WTC11 (cell line): Measurements from ENCODE around the gene KIF6. TPM values are rescaled to one million over a fixed set of nuclear protein-coding genes. Genes with fewer than 3 reads are reported as not detected.

Source experiments
- ATAC-seq: fragments of 200-7000 bp; cut with Tn5 transposase; 2 replicates; pipeline ENCODE4 v1.10.0; 2021; ENCODE audit warnings: mild to moderate bottlenecking, moderate library complexity
- CTCF ChIA-PET: fragments of 300-600 bp; sonication (Branson Sonifier 250); formaldehyde crosslinking; loops from one replicate; lab custom pipeline; 2021; ENCODE audit warnings: antibody characterized with exemption; lab: Charles Lee
- POLR2A ChIA-PET: fragments of 350-600 bp; sonication (Branson Sonifier 250); formaldehyde crosslinking; loops from one replicate; lab custom pipeline; 2021; ENCODE audit warnings: antibody characterized with exemption; lab: Charles Lee
- DNase-seq: peaks from one replicate; pipeline ENCODE4 v3.0.0; 2021; ENCODE audit warnings: low spot score
- H3K27ac Mint-ChIP-seq: 2 replicates; pipeline ENCODE4 v1.8.0; 2021; ENCODE audit warnings: mixed read lengths
- H3K27me3 Mint-ChIP-seq: 2 replicates; pipeline ENCODE4 v1.8.0; 2021; ENCODE audit warnings: low read depth, mild to moderate bottlenecking, moderate library complexity, mixed read lengths
- H3K36me3 Mint-ChIP-seq: 2 replicates; pipeline ENCODE4 v1.8.0; 2021; ENCODE audit warnings: mixed read lengths
- H3K4me1 Mint-ChIP-seq: 2 replicates; pipeline ENCODE4 v1.8.0; 2022; ENCODE audit warnings: mixed read lengths
- H3K4me3 Mint-ChIP-seq: 2 replicates; pipeline ENCODE4 v1.8.0; 2021; ENCODE audit warnings: mild to moderate bottlenecking, moderate library complexity, mixed read lengths
- H3K9me3 Mint-ChIP-seq: 2 replicates; pipeline ENCODE4 v1.8.0; 2021; ENCODE audit warnings: mixed read lengths
- ATF1 ChIP-seq: sonication (generic); formaldehyde crosslinking; IDR thresholded peaks from 2 replicates; pipeline ENCODE4 v1.8.1; 2023; ENCODE audit warnings: mild to moderate bottlenecking, moderate library complexity, missing genetic modification reagents
- ERG ChIP-seq: fragments of 250-450 bp; sonication (Bioruptor Pico); IDR thresholded peaks from 2 replicates; pipeline ENCODE4 v1.8.0; 2021; ENCODE audit warnings: mild to moderate bottlenecking
- FOXJ3 ChIP-seq: sonication (generic); formaldehyde crosslinking; IDR thresholded peaks from 2 replicates; pipeline ENCODE4 v1.9.0; 2021; ENCODE audit warnings: missing genetic modification reagents, mild to moderate bottlenecking, borderline replicate concordance
- GTF2I ChIP-seq: fragments of 250-450 bp; sonication (Bioruptor Pico); conservative IDR thresholded peaks from 2 replicates; pipeline ENCODE4 v1.4.0; 2021; ENCODE audit warnings: mild to moderate bottlenecking
- IRF2 ChIP-seq: sonication (generic); formaldehyde crosslinking; IDR thresholded peaks from 2 replicates; pipeline ENCODE4 v1.8.0; 2022; ENCODE audit warnings: low read depth, missing genetic modification reagents, borderline replicate concordance
- NFATC4 ChIP-seq: fragments of 250-450 bp; sonication (Bioruptor Pico); IDR thresholded peaks from 2 replicates; pipeline ENCODE4 v1.9.0; 2021; ENCODE audit warnings: mild to moderate bottlenecking
- NFYB ChIP-seq: sonication (generic); formaldehyde crosslinking; conservative IDR thresholded peaks from 2 replicates; pipeline ENCODE4 v1.8.0; 2022; ENCODE audit warnings: low read depth, missing genetic modification reagents
- PRRX2 ChIP-seq: fragments of 250-450 bp; sonication (Bioruptor Pico); IDR thresholded peaks from 2 replicates; pipeline ENCODE4 v1.8.0; 2021; ENCODE audit warnings: mild to moderate bottlenecking
- RORB ChIP-seq: fragments of 250-450 bp; sonication (Bioruptor Pico); IDR thresholded peaks from 2 replicates; pipeline ENCODE4 v1.9.0; 2021; ENCODE audit warnings: mild to moderate bottlenecking
- SOX15 ChIP-seq: fragments of 250-450 bp; sonication (Bioruptor Pico); IDR thresholded peaks from 2 replicates; pipeline ENCODE4 v1.9.0; 2021; ENCODE audit warnings: mild to moderate bottlenecking
- ZBTB43 ChIP-seq: sonication (generic); formaldehyde crosslinking; IDR thresholded peaks from 2 replicates; pipeline ENCODE4 v1.8.1; 2023; ENCODE audit warnings: mild to moderate bottlenecking, missing genetic modification reagents
- ZNF232 ChIP-seq: sonication (generic); formaldehyde crosslinking; IDR thresholded peaks from 2 replicates; pipeline ENCODE4 v1.8.0; 2022; ENCODE audit warnings: mild to moderate bottlenecking, missing genetic modification reagents
- ZNF425 ChIP-seq: fragments of 250-450 bp; sonication (Bioruptor Pico); conservative IDR thresholded peaks from 2 replicates; pipeline ENCODE4 v1.9.0; 2021; ENCODE audit warnings: mild to moderate bottlenecking
- total RNA-seq: library from RNA; stranded (reverse); gene quantifications from 3 replicates; pipeline ENCODE4 v1.2.3, GENCODE V29; 2021
- TF ChIP-seq, protein P1 (sequence below): sonication (generic); formaldehyde crosslinking; IDR thresholded peaks from 2 replicates; pipeline ENCODE4 v1.8.0; 2022; ENCODE audit warnings: missing genetic modification reagents
- TF ChIP-seq, protein P2 (sequence below): sonication (generic); formaldehyde crosslinking; IDR thresholded peaks from 2 replicates; pipeline ENCODE4 v1.8.1; 2022; ENCODE audit warnings: low read depth, mild to moderate bottlenecking, moderate library complexity, missing genetic modification reagents, borderline replicate concordance
- TF ChIP-seq, protein P3 (sequence below): sonication (generic); formaldehyde crosslinking; IDR thresholded peaks from 2 replicates; pipeline ENCODE4 v1.8.0; 2022; ENCODE audit warnings: mild to moderate bottlenecking, missing genetic modification reagents
- TF ChIP-seq, protein P4 (sequence below): sonication (generic); formaldehyde crosslinking; IDR thresholded peaks from 2 replicates; pipeline ENCODE4 v1.8.0; 2023; ENCODE audit warnings: missing genetic modification reagents
- TF ChIP-seq, protein P5 (sequence below): fragments of 250-450 bp; sonication (Bioruptor Pico); IDR thresholded peaks from 2 replicates; pipeline ENCODE4 v1.9.0; 2021; ENCODE audit warnings: mild to moderate bottlenecking, borderline replicate concordance
- TF ChIP-seq, protein P6 (sequence below): sonication (generic); formaldehyde crosslinking; IDR thresholded peaks from 2 replicates; pipeline ENCODE4 v1.8.1; 2022; ENCODE audit warnings: mild to moderate bottlenecking, missing genetic modification reagents, moderate library complexity, borderline replicate concordance

KIF6 gene
- total RNA-seq, 1 experiment from 2014 or later = 0.57 TPM

DNA sequence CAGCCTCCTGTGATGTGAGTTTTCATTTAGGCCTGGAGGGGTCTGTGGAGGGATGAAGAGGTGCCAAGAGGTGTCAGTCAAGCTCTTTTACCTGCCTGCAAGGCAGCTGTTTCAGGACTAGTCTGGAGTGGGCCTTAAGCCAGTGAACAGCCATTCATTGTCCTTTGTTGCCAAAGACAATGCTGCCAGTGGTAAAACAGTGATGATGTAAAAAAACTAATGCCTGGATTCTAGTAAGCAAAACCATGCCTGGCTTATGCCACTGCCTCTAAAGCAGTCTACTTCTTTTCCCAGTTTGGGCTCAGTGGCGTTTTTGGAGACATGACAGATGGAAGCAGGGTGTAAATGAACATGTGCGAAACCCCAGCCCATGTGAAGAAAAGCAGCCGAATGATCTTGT lies 309.2 kb downstream of the KIF6 start:
- ChIA-PET POLR2A (no interaction called here), CTCF (interaction anchor here (0.9 kb wide), 1 partner anchor 15 kb away, joined by 3 read pairs; no protein-coding TSS in a partner anchor)
- H3K9me3 Mint-ChIP-seq = no peaks in the 10 kb centered on the region

More for the DNA sequence above, 309.2 kb downstream of the KIF6 start:
- TF ChIP-seq ATF1 (CRISPR knock-in tag) = no peak
- TF ChIP-seq NFATC4 = no peak
- TF ChIP-seq RORB (CRISPR knock-in tag) = no peak
- TF ChIP-seq, protein P1, sequence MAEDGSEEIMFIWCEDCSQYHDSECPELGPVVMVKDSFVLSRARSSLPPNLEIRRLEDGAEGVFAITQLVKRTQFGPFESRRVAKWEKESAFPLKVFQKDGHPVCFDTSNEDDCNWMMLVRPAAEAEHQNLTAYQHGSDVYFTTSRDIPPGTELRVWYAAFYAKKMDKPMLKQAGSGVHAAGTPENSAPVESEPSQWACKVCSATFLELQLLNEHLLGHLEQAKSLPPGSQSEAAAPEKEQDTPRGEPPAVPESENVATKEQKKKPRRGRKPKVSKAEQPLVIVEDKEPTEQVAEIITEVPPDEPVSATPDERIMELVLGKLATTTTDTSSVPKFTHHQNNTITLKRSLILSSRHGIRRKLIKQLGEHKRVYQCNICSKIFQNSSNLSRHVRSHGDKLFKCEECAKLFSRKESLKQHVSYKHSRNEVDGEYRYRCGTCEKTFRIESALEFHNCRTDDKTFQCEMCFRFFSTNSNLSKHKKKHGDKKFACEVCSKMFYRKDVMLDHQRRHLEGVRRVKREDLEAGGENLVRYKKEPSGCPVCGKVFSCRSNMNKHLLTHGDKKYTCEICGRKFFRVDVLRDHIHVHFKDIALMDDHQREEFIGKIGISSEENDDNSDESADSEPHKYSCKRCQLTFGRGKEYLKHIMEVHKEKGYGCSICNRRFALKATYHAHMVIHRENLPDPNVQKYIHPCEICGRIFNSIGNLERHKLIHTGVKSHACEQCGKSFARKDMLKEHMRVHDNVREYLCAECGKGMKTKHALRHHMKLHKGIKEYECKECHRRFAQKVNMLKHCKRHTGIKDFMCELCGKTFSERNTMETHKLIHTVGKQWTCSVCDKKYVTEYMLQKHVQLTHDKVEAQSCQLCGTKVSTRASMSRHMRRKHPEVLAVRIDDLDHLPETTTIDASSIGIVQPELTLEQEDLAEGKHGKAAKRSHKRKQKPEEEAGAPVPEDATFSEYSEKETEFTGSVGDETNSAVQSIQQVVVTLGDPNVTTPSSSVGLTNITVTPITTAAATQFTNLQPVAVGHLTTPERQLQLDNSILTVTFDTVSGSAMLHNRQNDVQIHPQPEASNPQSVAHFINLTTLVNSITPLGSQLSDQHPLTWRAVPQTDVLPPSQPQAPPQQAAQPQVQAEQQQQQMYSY = no peak
- no peak for TF ChIP-seq FOXJ3 (CRISPR knock-in tag)
- TF ChIP-seq, protein P2, sequence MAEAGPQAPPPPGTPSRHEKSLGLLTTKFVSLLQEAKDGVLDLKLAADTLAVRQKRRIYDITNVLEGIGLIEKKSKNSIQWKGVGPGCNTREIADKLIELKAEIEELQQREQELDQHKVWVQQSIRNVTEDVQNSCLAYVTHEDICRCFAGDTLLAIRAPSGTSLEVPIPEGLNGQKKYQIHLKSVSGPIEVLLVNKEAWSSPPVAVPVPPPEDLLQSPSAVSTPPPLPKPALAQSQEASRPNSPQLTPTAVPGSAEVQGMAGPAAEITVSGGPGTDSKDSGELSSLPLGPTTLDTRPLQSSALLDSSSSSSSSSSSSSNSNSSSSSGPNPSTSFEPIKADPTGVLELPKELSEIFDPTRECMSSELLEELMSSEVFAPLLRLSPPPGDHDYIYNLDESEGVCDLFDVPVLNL (CRISPR knock-in tag) = no peak
- TF ChIP-seq SOX15 = no peak
- no peak for TF ChIP-seq IRF2 (CRISPR knock-in tag)
- TF ChIP-seq ZBTB43 (CRISPR knock-in tag) = no peak
- no peak for TF ChIP-seq PRRX2
- TF ChIP-seq, protein P3, sequence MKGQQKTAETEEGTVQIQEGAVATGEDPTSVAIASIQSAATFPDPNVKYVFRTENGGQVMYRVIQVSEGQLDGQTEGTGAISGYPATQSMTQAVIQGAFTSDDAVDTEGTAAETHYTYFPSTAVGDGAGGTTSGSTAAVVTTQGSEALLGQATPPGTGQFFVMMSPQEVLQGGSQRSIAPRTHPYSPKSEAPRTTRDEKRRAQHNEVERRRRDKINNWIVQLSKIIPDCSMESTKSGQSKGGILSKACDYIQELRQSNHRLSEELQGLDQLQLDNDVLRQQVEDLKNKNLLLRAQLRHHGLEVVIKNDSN (CRISPR knock-in tag) = no peak
- TF ChIP-seq ERG (CRISPR knock-in tag) = no peak
- no peak for TF ChIP-seq ZNF232 (CRISPR knock-in tag)
- TF ChIP-seq NFYB (CRISPR knock-in tag) = no peak
- TF ChIP-seq, protein P4, sequence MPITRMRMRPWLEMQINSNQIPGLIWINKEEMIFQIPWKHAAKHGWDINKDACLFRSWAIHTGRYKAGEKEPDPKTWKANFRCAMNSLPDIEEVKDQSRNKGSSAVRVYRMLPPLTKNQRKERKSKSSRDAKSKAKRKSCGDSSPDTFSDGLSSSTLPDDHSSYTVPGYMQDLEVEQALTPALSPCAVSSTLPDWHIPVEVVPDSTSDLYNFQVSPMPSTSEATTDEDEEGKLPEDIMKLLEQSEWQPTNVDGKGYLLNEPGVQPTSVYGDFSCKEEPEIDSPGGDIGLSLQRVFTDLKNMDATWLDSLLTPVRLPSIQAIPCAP (CRISPR knock-in tag) = no peak
- no peak for TF ChIP-seq GTF2I (CRISPR knock-in tag)
- TF ChIP-seq ZNF425 (CRISPR knock-in tag) = no peak
- TF ChIP-seq, protein P5, sequence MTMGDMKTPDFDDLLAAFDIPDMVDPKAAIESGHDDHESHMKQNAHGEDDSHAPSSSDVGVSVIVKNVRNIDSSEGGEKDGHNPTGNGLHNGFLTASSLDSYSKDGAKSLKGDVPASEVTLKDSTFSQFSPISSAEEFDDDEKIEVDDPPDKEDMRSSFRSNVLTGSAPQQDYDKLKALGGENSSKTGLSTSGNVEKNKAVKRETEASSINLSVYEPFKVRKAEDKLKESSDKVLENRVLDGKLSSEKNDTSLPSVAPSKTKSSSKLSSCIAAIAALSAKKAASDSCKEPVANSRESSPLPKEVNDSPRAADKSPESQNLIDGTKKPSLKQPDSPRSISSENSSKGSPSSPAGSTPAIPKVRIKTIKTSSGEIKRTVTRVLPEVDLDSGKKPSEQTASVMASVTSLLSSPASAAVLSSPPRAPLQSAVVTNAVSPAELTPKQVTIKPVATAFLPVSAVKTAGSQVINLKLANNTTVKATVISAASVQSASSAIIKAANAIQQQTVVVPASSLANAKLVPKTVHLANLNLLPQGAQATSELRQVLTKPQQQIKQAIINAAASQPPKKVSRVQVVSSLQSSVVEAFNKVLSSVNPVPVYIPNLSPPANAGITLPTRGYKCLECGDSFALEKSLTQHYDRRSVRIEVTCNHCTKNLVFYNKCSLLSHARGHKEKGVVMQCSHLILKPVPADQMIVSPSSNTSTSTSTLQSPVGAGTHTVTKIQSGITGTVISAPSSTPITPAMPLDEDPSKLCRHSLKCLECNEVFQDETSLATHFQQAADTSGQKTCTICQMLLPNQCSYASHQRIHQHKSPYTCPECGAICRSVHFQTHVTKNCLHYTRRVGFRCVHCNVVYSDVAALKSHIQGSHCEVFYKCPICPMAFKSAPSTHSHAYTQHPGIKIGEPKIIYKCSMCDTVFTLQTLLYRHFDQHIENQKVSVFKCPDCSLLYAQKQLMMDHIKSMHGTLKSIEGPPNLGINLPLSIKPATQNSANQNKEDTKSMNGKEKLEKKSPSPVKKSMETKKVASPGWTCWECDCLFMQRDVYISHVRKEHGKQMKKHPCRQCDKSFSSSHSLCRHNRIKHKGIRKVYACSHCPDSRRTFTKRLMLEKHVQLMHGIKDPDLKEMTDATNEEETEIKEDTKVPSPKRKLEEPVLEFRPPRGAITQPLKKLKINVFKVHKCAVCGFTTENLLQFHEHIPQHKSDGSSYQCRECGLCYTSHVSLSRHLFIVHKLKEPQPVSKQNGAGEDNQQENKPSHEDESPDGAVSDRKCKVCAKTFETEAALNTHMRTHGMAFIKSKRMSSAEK (CRISPR knock-in tag) = no peak
- TF ChIP-seq, protein P6, sequence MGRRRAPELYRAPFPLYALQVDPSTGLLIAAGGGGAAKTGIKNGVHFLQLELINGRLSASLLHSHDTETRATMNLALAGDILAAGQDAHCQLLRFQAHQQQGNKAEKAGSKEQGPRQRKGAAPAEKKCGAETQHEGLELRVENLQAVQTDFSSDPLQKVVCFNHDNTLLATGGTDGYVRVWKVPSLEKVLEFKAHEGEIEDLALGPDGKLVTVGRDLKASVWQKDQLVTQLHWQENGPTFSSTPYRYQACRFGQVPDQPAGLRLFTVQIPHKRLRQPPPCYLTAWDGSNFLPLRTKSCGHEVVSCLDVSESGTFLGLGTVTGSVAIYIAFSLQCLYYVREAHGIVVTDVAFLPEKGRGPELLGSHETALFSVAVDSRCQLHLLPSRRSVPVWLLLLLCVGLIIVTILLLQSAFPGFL (CRISPR knock-in tag) = no peak
- Mint-ChIP-seq H3K27ac (no peak overlapping the region), H3K27me3 (no peaks in the 10 kb centered on the region), H3K4me1 (peaks cover 23% of the 10 kb centered on the region), H3K4me3 (no peak overlapping the region), H3K36me3 (no peaks in the 10 kb centered on the region)
- ATAC-seq (no peak), DNase-seq (no peak)
